Stimulated activated CD4-positive, alpha-beta T cell treated with anti-CD3 and anti-CD28 coated beads, TNF-alpha, amount 100 ng/mL, for 4 hours (primary cell): Measurements from ENCODE around the gene SMIM1.

Experiments
- DNase-seq, 3 experiments: peaks; one replicate each; pipeline ENCODE4 v3.0.0-alpha.2; 2020; ENCODE audit warnings: low read depth in 3 of 3

SMIM1 gene

DNA sequence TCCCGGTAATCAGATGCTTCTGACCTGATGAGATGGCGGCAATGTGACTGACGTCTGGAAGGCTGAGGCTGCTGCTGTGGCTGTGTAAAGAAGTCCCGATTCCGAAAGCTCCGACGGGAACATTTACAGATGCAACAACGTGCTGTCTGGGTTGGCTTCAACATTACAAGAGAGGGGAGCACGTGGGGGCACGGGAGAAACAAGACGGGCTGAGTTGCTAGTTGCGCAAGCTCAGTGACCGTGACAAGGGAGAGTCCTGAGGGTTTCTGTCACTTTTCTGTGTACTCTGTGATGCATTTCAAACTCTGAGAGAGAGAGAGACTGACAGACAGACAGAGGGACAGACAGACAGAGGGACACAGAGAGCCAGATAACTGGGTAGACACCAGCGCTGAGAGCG lies 49.4 kb downstream of the SMIM1 start:
- no peak for DNase-seq

DNA sequence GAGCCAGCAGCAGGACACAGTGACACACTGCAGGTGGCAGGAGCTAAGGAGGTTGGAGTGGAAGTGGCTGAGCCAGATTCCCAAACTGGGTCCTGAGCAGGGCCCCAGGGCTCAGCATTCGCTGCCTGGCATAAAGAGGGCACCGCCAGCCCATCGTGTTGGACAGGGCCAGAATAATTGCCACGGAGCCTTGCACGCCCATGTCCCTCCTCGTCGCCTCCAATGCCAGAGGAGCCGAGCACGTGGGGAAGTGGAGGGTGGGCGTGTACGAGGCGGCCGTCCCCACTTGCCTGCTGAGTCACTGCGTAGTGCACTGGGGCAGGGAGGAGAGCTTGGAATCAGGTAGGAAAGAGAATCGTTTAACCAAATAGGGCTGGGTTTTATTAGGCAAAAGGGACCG lies 49.9 kb downstream of the SMIM1 start:
- DNase-seq = no peak

DNA sequence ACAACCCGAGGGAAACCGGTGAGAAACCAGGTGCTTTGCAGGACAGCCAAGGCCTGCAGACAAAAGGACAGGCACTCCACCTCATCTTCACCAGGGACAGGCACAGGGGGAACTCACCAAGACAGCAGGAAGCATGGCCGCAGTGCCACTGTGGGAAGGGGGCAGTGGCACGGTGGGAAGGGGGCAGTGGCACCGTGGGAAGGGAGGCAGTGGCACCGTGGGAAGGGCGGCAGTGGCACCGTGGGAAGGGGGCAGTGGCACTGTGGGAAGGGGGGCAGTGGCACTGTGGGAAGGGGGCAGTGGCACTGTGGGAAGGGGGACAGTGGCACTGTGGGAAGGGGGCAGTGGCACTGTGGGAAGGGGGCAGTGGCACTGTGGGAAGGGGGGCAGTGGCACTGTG lies 52.1 kb downstream of the SMIM1 start:
- no peak for DNase-seq

DNA sequence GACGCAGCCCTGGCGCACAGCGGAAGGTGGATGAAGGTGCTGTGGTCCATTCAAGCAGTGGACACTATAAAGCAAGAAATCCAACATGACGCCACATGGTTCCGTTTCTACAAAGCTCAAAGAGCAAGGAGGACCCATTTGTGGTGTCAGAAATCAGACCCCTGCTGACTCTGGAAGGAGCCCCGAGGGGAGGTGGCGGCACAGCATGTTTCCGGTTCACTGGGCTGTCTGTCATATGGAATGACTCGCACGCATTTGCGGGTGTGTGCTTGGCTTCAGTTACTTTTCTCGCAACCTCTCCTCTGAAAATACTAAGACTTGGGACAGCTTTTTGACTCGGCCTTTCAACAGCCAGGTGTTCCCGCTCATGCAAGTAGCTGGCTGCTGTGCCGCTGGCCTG lies 52.8 kb downstream of the SMIM1 start:
- DNase-seq = no peak
